HPDE6-E6E7 (cell line): Measurements from ENCODE around the gene SNN.

Experiments used
- DNase-seq: peaks from one replicate; pipeline ENCODE4 v3.0.0; 2011; ENCODE audit warnings: missing footprints; ENCODE audit errors: extremely low spot score

The SNN gene

DNA sequence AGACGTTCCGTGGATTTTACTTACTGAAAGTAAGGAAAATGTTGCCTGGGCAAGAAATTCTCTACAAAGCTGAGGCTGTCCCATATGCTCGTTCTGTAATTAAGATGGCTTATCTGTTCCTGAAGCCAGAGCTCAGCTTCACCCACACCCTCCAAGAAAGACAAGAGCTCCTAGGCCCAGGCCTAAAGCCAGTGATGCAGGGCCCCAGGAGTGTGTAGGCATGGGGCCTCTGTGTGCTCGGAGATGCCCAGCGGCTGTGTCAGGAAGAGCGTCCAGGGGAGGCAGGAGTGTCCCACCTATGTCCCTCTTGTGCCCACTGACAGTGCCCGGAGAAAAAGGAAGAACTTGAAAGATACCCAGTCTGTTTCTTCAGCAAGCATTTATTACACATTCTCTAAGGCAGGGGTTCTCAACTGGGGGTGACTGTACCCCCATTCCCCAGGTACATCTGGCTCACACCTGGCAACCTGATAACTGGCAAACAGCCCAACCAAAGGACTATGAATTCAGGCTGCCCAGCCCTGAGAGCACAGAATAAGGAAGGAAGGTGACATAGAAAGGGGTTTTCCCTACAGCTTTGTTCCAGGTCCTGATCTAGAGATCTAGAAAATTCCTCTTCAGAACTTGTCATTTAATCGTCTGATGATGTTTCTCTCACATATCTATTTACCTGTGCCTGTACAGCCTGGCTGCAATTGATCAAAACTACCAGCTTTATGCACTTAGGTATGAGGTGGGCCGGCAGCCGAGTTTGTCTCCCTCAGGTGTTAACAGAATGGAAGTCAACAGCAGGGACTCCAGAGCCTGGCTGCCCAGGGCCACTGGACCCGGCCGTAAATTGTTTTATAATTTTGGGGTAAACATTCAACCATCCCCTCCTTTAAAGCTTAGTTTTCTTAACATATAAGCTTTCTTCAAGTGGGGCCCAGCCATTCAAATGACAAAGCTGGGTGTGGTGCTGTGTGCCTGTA lies 12.0 kb downstream of the SNN start:
- no peak for DNase-seq

DNA sequence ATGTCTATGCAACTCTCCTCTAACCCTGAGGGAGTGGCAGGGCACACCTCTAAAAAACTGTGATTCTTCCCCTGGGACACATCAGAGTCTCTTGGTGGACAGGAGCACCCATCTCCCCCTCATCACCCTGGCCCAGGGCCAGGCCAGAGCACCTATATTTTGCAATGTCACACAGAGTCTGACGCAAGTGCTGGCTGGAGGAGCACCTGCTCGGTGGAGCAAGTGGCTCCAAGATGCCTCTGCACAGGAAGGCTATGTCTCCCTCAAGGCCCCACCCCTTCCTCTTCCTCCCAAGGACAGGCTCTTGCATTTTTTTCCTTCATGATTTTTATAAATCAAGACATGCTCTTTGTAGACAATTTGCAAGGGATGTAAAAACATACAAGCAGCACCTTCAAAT lies 13.3 kb downstream of the SNN start:
- DNase-seq, result no peak

DNA sequence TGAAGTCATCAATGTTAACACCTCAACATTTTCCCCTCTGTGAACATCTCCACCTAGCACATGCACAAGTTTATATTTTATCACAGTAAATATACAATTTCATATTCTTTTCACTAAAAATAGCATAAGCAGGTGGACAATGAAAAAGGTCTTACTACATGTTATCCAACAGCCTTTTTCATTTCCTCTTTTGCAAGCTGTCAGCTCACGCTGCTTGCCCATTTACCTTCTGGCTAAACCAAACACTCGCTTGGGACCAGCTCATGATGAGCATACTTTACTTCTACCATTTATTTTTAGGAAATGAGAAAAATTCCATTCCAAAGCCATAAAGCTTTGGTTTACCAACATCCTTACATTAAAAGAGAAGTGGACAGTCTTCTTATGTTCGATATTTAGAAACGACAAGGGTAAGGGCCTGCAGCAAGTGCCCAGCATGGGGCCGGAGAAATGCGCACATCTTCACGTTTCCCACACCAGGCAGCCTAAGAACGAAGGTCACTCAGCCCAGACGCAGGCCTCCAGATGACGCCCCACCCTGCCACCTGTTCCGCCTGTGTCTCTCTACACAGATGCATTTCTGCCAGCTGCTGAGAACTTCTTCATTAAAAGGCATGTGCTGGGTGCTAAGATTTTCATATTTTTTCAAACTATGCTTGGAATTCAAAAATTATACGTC lies 13.9 kb downstream of the SNN start:
- no peak for DNase-seq

DNA sequence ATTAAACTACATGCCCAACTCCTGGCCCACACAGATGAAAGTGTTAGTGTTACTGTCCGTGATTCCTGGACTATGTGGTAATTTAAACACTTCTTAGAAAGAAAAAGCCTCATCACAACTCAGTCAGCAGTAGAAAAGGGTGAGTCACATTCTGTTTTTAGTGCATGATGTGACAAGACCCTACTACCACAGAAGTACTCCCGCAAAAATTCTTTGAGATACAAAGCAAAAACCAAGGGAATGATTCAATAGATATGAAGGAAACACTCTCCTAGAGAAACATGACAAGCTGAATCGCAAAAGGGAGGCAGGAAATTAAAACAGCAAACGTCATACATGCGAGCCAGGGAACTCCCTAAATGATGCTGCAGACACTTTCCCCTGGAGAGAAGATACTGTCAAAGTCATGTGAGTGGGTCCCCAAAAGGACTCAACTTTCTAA lies 14.4 kb downstream of the SNN start:
- DNase-seq, result no peak

DNA sequence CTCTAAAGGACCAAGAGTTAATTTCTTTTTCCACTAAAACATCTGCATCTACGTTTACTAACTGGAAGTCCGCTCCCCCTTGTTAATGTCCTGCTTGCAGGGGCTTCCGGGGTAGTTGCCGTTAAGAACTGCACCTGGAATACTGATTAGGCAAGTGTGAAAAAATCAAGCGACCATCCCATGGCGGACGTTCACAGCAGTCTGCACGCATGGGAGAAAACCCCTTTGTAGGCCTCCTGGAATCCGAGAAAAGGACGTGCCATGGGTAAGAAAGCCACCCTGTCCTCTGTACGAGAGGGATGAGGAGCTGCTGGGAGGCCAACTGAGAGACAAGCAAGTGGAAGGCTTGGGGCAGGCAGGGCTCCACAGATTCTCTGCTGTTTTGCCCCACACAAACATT lies 14.9 kb downstream of the SNN start:
- DNase-seq, result no peak

DNA sequence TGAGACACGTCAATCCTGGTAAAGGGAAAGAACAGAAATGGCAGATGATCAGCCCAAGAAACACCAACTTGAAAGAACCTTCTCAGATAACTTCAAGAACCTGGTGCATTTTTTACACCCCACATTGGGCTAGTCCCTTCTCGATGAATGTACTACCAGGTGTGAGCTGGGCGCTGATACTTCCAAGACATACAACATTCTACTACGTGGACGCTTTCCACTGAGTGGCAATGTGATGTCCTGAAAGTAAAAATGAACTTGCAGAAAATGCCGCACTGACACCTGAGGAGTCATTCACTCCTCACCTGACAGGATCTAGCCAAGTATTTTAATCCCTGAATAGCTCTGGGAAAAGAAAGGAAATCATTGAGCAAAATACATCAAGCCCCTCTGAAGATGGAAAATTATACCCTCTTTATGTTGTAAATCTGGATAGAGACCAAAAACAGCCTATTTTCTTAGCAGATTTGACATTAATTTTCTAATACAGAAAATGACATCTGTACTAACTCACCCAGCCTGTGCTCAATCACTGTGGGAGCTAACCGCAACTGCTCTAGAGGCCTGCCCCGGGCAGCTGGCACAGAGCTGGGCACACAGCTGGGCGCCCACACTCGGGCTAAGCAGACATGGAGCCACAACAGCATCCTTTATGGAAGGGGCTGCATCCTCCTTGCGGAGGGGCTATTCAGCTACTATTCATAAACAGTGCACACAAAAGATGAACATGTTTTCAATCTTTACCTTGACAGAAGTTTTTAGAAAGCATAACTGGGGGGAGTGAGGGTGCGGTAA lies 16.2 kb downstream of the SNN start:
- DNase-seq, result no peak

DNA sequence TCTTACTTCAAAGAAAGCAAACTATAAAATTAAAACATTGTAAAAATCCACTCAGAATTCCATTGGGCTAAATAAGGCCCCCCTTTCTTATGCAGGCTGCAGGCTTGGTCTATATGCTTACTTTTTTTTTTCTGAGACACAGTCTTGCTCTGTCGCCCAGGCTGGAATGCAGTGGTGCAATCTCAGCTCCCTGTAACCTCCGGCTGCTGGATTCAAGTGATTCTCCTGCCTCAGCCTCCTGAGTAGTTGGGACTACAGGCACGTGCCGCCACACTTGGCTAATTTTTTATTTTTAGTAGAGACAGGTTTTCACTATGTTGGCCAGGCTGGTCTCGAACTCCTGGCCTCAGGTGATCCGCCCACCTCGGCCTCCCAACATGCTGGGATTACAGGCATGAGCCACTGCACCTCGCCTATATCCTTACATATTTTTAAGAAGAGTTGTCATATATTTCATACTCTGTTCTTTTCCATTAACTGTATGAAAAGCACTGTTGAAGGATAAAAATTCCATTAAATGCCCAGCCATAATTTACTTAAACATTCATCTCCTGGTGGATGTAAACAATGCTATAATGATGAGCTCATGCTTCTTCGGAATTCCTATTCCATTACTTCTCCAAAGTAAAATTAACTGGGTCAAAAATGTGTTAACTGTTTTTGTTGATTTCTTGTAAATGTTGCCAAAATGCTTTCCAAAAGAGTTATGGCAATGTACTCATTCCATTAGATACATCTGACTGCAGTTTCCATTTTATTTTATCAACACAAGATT lies 17.8 kb downstream of the SNN start:
- no peak for DNase-seq

DNA sequence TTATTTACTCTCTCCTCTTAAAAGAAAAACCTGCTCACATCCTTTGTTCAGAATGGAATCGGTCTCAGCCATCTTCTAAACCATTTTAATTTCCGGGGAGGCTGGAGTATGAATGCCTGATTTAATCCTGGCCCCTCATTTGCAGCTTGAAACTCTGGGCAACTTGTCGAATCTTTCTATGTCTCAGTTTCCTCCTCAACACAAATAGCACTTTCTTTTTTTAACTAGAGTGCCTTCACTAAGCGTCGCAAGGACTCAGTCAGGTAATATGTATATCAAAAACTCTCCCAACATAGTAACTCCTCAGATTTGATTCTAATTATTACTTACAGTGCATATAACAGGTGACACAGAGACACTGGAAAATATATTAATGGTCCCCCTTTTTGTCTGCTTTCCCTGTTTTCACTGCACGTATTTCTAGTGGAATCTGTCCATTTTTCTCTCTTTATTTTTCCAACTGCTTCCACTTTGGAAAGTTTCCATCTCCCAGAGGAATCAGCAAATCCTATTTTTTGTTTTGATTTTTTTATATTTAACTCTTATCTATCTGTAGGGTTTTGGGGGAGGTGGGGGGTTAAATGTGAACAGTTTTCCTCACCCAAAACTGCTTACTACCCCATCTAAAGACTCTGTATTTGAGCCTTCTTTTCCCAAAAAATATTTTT lies 18.6 kb downstream of the SNN start:
- DNase-seq, result no peak

DNA sequence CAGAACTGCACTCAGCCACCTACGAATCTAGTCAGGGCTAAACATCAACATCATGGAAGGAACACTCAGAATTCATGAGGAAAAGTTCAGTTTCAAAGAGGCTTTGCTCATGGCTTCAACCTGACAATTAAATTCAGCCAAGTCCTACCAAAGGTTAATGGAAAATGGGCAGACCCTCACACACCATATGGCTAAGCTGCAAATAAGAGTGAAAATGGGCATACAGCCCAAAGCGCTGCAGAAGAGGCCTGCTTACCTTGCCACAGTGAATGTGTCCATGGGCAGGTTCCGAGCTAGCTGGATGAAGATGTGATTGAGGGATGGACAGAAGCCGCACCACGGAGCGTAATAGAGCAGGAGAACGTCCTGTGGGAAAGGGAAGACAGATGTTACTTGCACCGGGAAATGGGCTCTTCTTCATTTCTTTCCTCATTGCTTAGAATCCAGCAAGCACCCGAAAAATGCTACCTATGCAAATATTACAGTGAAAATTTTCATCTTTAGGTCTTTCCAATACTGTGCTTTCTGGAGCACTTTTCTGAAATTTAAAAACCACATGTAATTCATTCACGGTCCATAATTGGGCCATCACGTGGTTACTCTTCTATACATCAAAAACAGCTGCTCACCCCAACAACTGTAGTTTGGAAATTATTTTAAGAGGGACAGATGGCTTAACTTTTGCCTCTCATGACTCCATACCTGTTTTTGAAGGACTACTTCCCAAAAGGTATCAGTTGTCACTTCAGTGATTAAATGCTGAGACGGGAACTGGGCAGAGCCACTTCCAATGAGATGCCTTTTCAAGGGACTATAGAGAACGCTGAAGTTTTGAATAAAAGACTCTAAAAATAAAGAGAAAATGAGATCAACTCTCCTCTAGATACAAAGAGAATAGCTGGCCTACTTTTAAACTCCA lies 19.6 kb downstream of the SNN start:
- no peak for DNase-seq

DNA sequence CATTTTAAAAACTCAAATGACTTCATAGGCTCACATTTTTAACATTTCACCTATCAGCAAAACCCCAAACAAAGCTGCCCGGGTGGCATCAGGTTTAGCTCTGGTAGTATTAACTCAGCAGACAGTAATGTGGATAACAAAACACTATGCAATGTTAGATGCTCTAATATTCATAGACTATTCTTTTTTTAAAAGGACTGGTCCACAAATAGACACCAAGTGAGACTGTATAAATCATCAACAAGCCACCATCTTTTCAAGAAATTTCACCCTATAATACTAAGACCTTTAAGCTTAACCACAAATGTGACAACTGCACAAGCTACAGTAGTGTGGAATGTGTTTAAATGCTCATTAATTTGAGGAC lies 20.2 kb downstream of the SNN start:
- DNase-seq, result no peak

DNA sequence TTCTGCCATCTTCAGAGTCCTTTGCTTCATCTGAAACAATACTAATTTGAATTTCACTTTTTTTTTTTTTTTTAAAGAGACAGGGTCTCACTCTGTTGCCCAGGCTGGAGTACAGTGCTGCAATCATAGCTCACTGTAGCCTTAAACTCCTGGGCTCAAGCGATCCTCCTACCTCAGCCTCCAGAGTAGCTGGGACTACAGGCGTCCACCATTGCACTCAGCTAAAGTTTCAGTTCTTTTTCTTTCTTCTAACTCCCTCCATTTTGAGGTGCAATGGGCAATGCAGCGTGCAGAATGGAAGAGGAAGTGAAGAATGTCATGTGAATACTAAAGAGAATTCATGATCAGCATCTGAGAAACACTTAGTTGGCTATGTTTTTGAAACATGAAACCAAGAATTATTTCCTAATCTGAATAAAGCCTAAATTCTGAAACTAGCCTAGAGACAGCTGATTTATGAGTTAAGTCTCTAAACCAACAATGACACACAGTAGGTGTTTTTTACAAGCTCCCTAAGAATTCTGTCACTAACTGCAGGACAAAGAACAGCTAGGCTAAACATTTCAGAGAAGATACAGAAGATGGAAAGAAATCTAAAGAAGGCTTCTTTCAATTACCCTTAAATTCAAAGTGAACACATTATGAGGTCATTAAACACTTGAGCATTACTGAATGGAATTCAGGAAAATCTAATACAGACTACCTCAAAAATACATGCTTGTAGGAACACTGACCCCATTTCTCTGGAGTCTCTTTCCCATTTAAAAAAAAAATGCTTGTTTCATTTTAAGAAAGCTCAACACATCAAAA lies 21.0 kb downstream of the SNN start:
- DNase-seq, result no peak

DNA sequence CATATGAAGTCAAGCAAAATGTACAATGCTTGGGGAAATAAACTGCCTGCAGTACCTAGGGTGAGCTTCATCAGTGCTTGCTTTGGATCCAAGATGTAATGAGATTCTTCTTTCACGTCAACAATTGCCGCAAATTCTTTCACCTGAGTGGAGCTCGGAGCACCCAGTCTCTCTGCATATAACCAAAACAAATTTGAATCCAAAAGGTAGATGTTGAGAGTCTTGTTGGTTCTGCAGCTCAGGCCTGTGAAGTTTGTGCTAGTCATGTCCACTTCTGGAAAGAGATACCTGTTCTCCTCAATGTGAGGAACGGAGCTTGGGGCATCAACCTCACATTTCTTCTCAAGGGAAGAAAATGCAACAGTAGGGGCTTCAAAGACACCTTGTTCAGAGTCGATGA lies 23.0 kb downstream of the SNN start:
- no peak for DNase-seq

DNA sequence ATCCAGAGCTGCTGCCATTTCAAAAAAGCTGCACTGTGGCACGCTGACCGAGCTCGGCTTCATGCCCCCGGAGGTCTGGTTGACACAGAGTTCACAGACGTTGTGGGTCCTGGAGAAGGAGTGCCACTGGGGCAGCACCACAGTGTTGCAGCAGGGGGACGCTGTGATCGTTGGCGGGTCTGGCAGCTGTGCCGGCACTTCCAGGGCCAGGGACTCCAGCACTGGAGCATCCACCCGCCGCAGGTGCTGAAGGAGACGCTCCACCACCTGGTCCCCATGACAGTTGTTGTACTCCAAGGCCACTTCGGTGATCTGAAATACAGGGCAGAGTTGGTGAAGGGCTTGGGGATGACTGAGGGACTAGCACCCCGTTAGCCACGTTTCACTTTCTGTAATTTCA lies 23.5 kb downstream of the SNN start:
- DNase-seq, result no peak

DNA sequence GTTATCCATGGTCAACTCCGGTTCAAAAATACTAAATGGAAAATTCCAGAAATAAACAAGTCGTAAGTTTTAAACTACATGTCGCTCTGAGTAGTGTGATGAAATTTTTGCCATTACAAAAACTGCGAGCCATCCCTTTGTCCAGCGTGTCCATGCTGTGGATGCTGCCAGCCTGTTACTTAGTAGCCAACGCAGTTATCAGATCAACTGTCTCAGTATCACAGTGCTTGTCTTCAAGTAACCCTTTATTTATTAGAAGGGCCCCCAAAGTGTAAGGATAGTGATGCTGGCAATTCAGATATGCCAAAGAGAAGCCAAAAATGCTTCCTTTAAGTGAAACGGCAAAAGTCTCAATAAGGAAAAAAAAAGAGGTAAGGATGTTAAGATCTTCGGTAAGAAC lies 23.9 kb downstream of the SNN start:
- DNase-seq, result no peak

DNA sequence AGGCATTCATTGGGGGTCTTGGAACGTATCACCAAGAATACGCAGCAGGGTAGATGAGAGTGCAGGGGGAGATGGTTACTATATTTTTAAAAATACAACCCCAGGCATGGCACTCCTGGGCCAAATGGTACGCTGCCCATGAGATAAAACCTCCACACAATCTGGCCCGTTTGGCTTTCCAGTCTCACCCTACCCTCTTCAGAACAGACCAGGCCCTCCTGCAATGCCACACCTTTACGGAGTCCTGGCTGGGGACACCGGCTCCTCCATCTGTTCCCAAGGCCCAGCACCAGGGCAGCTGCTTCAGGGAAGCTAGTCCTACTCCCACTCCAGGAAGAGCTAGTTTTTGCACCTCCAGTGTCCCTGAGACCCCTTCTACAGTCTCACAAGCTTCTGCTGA lies 24.4 kb downstream of the SNN start:
- DNase-seq, result no peak

DNA sequence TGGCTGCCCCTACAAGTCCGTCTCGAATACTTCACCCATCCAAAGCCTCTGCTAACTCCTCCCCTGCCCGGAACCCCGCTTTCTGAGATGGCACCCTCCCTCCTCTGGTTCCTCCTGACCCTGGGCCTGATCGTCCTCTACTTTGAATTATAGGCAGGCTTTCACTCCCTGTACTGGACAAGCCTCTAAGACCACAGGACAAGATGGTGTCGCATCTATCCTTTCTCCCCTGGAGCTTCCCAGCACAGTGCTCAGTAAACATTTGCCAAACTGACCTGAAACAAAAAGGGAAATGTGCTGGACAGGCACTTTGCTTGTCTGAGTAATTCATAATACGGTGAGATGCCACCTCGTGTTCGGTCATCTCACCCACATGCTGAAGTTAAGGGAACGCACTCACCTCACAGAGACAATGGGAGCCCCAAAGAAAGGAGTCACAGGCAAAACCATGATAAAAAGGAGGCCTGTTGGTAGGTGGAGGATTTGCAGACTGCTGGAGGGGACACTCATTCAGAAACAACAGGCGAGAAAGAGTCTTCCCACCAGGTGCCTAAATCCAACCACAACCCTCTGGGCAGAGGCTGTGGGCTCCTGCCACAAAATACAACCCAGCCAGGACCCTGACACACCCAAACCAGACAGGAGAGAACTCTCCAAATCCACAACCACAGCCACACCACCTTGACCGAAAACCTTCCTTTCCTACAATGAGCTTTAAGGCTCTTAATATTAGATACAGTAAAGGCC lies 28.2 kb downstream of the SNN start:
- DNase-seq, result no peak

DNA sequence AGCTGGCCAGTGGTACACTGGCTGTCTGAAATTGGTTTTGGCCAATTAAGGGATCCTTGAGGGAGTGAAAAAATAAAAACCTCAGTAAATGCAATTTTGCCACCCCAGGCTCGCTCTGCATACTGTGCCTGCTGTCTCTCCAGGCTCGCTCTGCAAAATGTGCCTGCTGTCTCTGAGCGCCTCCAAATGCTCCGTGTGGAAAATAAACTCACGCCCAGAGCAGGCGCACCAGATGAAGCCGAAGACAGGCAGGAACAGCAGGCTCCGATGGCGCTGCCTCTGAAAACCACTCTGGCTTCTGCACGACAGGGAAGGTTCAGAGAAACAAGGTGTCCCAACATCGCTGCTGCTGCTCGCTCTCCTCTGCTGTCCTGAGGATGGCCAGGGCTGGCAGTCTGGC lies 29.1 kb downstream of the SNN start:
- DNase-seq, result no peak

DNA sequence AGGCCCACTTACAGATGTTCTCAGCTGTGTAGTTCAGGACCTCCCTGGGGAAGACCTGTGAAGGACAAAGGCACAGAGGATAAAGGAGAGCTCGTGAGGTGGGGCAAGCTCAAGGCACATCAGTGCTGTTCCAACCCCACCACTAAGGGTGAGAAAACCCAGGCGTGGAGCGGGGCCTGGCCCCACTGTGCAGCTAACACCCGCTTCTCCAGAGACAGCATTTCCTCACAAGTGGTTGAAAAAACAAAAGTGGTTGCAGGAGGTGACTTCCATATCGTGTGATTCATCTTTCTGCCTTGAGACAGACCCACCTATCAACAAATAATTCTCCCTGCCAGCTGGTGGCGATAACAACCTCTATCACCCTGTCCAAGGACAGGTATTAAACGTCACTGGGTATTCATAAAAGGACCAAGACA lies 30.0 kb downstream of the SNN start:
- DNase-seq, result no peak
